GM18909 (cell line): Measurements from ENCODE around the gene SIGLEC11.
"Not testable (repeated sequence)": the region's sequence is repeated elsewhere in the genome, so short reads cannot be mapped to it uniquely, and the experiment has no call there.

Experiments
- ATAC-seq: cut with Tn5 transposase; IDR thresholded peaks from one replicate; pipeline ENCODE4 v1.9.1; 2021; ENCODE audit warnings: mild to moderate bottlenecking; ENCODE audit not compliant: unreplicated experiment, poor library complexity

Gene SIGLEC11

GRCh38 chr19:49952906-49953305 lies 8.1 kb downstream of the SIGLEC11 start:
- ATAC-seq: no peak

GRCh38 chr19:49952479-49952836 lies 8.5 kb downstream of the SIGLEC11 start:
- ATAC-seq: no peak

GRCh38 chr19:49951806-49952478 lies 9.0 kb downstream of the SIGLEC11 start:
- ATAC-seq: no peak

- ATAC-seq: no peak
These were observed 9.9 kb downstream of the SIGLEC11 start for GRCh38 chr19:49950956-49951526.

- ATAC-seq: no peak
These were observed 10.4 kb downstream of the SIGLEC11 start for GRCh38 chr19:49950590-49950948.

- ATAC-seq: no peak
These were observed 11.0 kb downstream of the SIGLEC11 start for GRCh38 chr19:49949742-49950589.

GRCh38 chr19:49946415-49946814 lies 14.6 kb downstream of the SIGLEC11 start:
- no peak for ATAC-seq

- not testable (repeated sequence) for ATAC-seq
These were observed 16.4 kb downstream of the SIGLEC11 start for GRCh38 chr19:49944567-49944966.

GRCh38 chr19:49940482-49940791 lies 20.5 kb downstream of the SIGLEC11 start:
- ATAC-seq: no peak

- no peak for ATAC-seq
These were observed 21.1 kb downstream of the SIGLEC11 start for GRCh38 chr19:49939721-49940481.

GRCh38 chr19:49938662-49939061 lies 22.3 kb downstream of the SIGLEC11 start:
- ATAC-seq: no peak

- ATAC-seq: no peak
These were observed 23.1 kb downstream of the SIGLEC11 start for GRCh38 chr19:49937750-49938381.

- ATAC-seq: no peak
These were observed 24.4 kb downstream of the SIGLEC11 start for GRCh38 chr19:49936549-49936948.

GRCh38 chr19:49933643-49934042 lies 27.3 kb downstream of the SIGLEC11 start:
- ATAC-seq: no peak

GRCh38 chr19:49932731-49933131 lies 28.2 kb downstream of the SIGLEC11 start:
- ATAC-seq: no peak

GRCh38 chr19:49932041-49932451 lies 28.9 kb downstream of the SIGLEC11 start:
- ATAC-seq: no peak

- ATAC-seq: no peak
These were observed 29.5 kb downstream of the SIGLEC11 start for GRCh38 chr19:49931293-49932040.

- ATAC-seq: no peak
These were observed 30.4 kb downstream of the SIGLEC11 start for GRCh38 chr19:49930483-49931011.
